GM21737 (cell line): ENCODE results near the gene EDN2.

Experiments used
- ATAC-seq: cut with Tn5 transposase; IDR thresholded peaks from one replicate; pipeline ENCODE4 v1.9.1; 2021; ENCODE audit warnings: mild to moderate bottlenecking, moderate library complexity; ENCODE audit not compliant: unreplicated experiment

The EDN2 gene

DNA sequence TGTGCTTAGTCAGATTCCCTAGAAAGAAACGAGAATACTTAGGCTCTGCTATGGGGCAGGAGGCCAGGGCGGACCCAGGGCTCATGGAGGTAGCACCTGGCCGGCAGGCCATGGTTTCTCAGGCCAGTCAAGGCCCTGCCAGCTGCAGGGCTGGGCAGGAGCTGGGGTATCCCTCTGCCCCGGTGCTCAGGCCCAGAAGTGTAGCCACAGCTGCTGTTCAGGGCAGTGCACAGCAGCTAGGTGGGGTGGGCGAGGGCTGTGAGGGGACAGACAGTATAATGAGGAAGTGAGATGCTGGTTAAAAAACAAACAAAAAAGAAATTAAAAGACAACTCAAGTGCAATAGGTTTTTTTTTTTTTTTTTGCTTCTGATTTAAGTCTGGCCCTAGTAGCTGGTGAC, 34.0 kb upstream of the EDN2 start:
- no peak for ATAC-seq

DNA sequence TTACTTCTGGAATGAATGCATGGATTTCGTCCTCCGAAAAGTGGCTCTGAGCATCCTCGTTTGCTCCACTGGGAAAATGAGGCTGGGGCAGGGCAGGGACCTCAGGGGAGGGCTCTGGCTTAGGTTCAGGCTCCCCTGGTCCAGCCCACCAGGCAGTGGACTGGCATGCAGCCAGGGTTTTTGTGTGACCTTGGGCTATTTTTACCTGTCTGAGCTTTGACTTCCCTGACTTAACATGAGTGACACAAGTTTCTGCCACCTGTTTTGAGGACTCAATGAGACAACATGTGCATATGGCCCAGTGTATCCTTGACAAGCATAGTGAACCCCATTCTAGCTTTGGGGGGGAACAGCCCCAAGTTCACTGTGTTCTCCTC, 32.6 kb upstream of the EDN2 start:
- ATAC-seq: no peak

DNA sequence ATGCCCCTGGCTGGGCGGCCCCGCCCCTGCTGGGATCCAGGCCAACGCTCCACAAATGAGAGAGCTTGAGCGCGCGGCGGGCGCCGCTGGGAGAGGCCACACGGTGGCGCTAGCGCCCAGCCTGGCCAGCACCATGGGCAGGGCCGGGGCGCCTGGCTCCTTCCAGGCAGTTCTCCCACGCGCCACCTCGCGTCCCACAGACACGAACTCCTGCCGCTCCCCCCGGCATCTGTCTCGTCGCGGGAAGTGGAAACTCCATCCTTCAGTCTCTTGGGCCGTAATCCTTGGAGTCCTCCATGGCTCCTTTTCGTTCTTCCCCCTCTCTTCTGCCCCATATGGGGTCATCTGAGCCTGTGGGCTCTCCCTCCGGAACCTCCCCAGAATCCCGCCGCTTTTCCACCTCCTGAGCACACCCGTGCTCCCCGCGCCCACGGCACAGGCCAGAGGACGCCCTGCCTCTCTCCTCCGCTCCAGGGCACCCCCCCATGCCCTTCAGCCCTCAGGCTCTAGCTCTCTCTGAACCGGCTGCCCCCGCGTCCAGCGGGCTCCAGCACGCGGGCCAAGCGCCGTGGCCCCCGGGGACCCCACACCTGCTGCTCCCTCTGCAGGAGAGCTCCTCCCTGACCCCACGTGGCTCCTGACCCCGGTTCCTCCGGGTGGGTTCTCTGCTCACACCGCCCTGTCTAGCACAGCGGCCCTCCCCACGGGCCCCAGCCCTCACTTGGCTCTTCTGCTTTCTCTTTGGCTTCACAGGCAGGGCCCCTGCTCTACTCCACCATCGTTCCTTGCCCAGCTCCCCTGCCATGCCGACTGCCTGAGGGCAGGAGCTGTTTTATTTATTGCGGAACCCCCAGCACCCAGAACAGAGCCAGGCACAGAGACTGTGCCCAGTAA, 31.9 kb upstream of the EDN2 start:
- peak; percentile 69 for ATAC-seq

DNA sequence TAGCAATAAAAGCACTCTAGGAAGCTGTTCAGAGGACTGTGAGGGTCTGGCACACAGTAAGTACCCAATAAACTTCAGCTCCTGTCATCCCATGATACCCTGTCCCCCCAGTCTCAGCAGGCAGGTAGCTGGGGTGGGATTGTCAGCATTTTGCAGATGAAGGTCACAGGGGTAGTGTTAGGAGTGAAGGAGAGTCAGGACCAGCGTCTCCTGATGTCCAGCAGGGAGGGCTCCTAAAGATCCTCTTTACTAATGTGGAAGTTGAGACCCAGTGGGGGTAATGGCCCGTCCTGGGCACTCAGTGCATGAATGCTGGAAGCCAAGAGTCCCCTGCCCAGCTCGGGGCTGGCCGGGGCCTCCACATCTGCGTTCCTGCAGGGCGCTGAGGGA, 31.3 kb upstream of the EDN2 start:
- ATAC-seq: no peak

GRCh38 chr1:41515131-41515678, 30.7 kb upstream of the EDN2 start:
- no peak for ATAC-seq

- ATAC-seq: no peak
These were observed 29.9 kb upstream of the EDN2 start for GRCh38 chr1:41514381-41514780.

- no peak for ATAC-seq
These were observed 28.9 kb upstream of the EDN2 start for GRCh38 chr1:41513383-41513735.

DNA sequence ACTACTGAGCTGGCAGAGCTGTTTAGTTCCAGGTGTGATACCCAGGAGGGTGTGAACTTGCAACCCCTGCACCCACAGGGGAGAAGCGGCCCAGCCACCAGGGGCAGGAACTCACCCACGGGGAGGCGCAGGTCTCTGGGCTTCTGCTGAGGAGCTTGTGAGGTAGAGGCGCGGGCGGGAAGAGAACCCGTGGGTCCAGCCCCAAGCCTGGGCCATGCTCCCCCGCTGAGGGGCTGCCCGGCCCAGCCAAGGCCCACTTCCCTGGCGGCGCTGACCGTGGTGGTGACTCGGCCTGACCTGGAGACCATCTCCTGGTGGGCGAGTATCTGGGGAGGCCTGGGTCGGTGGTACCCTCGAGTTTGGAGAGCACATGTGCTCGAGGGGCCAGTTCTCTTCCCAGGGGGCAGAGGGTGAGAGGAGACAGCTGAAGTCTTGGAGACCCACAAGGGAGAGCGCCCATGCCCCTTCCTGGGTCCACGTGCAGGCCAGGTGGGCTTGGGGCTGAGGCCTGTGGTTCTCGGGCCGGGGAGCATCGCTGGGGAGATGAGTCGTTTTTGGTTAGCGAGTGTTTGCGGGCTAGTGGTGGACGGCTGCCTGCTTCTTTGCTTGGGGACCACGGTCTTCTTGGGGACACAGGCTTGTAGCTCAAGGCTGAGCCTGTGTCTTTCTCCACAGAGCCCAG, 28.4 kb upstream of the EDN2 start:
- ATAC-seq: no peak

- ATAC-seq: no peak
These were observed 26.7 kb upstream of the EDN2 start for GRCh38 chr1:41511239-41511540.

- ATAC-seq: no peak
These were observed 26.2 kb upstream of the EDN2 start for GRCh38 chr1:41510531-41511238.

DNA sequence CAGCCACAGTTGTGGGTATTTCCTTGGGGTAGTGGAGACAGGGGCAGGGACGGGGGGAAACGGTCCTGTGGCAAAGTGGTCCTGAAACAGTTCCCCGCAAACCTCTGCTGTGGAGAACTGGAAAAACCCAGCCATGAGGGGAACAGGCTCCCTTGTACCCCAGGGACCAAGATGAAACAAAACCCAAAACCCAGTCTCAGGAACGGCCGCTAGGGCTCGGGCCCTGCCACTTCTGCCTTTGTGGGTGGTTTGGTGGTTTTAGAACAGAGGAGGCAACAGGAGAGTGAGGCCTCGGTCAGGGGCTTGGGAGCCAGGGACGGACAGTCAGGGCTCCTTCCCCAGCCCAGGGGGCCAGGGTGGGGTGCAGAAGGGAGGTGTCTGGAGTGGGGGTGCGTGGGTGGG, 24.8 kb upstream of the EDN2 start:
- ATAC-seq: no peak

DNA sequence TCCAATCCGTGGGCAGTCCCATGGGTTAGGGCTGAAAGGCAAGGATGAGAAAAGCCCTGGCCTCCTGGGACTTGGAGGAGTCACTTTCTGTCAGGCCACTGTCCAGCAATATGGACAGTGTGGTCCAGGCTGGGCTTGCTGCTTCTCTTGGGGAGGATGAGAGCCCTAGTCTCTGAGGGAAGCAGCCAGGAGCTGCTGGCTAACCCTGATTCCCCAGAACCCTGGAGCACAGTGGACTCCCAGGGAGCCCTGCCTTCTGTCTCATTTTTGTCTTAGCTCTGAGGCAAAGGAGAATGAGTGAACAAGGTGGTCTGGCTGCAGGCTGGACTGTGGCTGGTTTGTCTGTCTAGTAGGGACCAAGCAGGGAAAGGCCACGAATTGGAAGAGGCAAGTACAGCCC, 23.8 kb upstream of the EDN2 start:
- ATAC-seq: no peak

DNA sequence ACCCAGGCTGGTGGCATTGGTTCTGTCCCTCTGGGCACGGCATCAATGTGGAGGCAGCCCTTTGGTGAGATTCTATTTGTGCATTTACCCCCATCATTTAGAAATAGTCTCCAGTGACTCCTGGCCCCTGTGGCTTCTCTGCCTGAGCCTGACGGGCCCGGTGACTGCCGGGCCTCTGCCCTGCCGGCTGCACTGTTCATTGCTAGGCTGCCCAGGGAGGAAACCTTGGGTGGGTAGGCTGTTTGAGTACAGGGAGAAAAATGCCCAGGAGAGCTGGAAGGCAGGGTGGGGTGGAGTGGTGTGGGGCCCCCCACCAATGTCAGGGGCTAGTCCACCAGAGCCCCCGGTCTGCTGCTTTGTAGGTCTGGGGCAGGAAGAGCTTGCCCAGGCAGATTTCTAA, 23.4 kb upstream of the EDN2 start:
- ATAC-seq: no peak

DNA sequence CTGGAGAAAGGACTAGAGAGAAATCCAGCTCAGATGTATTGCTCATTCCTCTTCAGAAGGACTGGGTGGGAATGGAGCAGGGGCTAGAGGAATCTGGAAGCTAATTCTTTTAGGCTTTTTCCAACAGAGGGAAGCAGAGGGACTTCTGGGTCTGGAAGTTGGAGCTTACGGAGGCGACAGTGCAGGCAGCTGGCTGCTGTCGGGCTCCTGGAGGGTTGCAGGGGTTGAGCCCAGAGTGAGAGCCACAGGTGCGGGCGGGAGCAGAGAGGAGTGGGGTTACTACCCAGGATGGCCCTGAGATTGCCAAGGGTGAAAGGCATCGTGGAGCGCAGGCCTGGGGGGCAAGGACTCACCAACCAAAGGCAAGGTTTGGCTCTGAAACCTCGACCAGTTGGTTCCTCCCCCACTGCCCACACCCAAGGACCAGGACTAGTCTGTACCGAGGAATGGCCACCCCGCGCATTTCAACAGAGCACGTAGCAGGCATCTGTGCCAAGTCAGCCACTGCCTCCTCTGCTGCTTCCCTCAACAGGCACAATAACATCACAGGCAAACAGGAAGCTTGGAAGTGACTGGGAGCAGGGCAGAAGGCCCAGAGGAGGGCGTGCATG, 22.7 kb upstream of the EDN2 start:
- no peak for ATAC-seq

DNA sequence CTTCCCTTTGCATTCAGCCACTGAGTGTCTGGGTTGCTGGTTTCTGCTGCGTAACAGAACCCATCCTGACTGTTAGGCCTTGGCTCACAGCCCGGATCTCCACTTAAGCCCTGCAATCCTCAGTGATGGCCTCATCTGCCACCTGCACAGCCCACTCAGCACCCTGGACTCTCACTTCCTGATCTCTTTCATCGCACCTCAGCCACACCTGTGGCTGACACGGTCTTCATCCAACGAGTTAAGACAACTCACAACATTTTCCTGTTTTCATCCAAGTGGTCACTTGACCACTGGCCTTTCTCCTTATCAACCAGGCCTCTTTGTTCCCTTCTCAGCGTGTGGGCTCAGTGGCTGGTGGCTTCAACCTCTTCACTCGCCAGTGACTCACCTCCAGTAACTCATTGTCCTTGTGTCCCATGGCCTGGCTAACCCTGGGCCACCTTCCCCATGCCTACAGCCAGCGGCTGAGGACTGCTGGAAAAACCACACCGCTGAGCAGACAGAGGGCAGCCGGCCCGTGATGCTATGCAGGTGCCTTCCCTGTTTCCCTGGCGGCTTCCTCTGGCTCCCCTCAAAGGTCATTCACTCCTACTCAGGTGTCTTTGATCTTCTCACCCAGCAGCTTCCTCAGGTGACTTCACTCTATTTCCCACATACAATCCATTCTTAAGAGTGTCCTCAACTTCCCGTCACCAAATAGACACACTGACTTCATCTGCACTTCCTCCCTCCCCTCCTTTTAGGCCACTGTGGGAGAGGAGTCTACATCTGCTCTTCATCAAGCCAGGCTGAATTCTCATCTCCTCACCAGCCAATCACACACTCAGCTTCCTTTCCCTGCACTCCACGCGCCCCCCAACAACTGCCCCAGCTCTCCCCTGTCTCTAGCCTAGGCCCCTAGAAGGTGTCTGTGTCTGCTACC, 19.9 kb upstream of the EDN2 start:
- ATAC-seq: no peak

DNA sequence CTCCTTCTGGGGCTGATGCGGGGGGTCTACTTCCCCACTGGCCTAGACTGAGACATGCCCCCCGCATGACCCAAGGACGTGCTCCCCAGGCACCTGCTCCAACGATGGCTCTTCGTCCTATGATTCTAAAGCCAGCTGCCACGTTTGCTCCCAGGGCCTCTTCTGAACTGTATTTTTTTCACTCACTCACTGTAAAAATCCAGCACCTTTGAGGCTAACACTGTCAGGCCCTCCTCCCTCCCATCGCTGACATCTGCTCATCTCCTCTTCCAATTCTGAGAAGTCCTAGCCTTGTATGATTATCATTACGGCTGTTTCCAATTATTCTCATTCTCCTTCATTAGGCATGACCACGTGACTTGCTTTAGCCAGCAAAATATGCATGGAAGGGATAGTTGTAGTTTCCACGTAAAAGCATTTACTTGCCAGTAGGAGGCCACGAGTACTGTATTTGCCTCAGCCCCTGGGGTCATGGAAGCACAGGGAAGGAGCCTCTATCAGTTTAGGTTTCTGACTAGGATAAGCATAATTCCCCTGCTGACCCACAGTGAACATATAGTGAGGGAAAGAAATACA, 19.1 kb upstream of the EDN2 start:
- ATAC-seq: no peak

DNA sequence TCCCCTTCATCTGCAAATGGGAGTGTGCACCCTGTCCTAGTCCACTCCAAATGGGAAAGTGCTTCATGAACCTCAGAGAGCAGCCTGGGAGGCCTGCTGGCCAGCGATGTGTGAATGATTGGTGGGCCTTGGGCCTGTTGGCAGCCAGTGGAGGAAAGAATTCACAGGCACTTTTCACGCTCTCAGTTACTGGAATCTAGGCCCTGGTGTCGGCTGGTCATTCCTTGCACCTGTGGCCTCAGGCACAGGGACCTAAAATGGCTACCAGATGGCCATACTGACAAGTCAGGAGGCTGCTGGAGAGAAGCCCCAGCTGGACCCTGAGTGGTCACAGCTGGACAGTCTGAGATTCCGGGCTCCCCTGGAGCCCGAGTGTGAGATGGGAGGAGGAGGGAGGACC, 18.4 kb upstream of the EDN2 start:
- ATAC-seq: no peak

- ATAC-seq: no peak
These were observed 17.1 kb upstream of the EDN2 start for GRCh38 chr1:41501581-41501980.

- ATAC-seq: no peak
These were observed 16.5 kb upstream of the EDN2 start for GRCh38 chr1:41500781-41501518.
